Activated CD4-positive, alpha-beta memory T cell treated with anti-CD3 and anti-CD28 coated beads, Interleukin-2, amount 10 ng/mL, durations not matched to agents 7 days and 5 days (primary cell): Measurements from ENCODE around the gene STARD6. TPM values are rescaled to one million over a fixed set of nuclear protein-coding genes. Genes with fewer than 3 reads are reported as not detected.
"Not testable (repeated sequence)": the region's sequence is repeated elsewhere in the genome, so short reads cannot be mapped to it uniquely, and the experiment has no call there.

Experiments
- CTCF ChIA-PET: fragments of 350-600 bp; sonication (Branson Sonifier 250); formaldehyde crosslinking; loops from one replicate; lab custom pipeline; 2021; ENCODE audit warnings: antibody characterized with exemption, inconsistent platforms; lab: Charles Lee
- POLR2A ChIA-PET: fragments of 350-600 bp; sonication (Branson Sonifier 250); formaldehyde crosslinking; loops from one replicate; lab custom pipeline; 2021; ENCODE audit warnings: antibody characterized with exemption; lab: Charles Lee
- DNase-seq: peaks from one replicate; pipeline ENCODE4 v3.0.0-alpha.2; 2020
- H3K27ac Mint-ChIP-seq: one replicate; pipeline ENCODE4 v1.8.0; 2021; ENCODE audit warnings: mild to moderate bottlenecking, mixed read lengths
- H3K27me3 Mint-ChIP-seq: one replicate; pipeline ENCODE4 v1.8.0; 2021; ENCODE audit warnings: mixed read lengths
- H3K36me3 Mint-ChIP-seq: one replicate; pipeline ENCODE4 v1.8.0; 2021; ENCODE audit warnings: low read depth, mixed read lengths
- H3K4me1 Mint-ChIP-seq: one replicate; pipeline ENCODE4 v1.8.0; 2021; ENCODE audit warnings: mixed read lengths
- H3K4me3 Mint-ChIP-seq: one replicate; pipeline ENCODE4 v1.8.0; 2021; ENCODE audit warnings: mild to moderate bottlenecking, mixed read lengths
- H3K9me3 Mint-ChIP-seq: one replicate; pipeline ENCODE4 v1.8.0; 2021; ENCODE audit warnings: mixed read lengths
- total RNA-seq, 2 experiments: library from RNA; stranded (reverse); gene quantifications; one replicate each; pipeline ENCODE4 v1.2.3, GENCODE V29; 2021

STARD6 gene
- total RNA-seq, 2 experiments from 2014 or later: not detected

DNA sequence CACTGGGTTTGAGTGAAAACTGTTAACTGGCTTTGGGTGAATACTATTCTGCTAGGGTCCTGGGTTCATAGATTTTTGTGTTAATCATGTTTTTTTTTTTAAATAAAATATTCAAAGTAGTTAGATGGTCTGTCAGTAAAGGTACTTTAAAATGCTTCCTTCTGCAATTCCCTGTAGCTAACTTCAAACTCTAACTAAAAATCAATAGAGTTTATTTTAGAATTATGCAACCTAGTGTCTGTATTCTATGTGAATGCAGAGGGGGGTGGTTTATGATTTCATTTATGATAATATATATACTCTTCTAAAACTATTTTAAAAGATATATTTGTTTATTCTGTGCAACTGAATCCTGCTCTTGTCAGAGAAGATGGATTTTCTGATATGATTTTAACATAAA, 27.9 kb downstream of the STARD6 start:
- Mint-ChIP-seq H3K27ac (no peak overlapping the region), H3K4me1 (no peaks in the 10 kb centered on the region), H3K4me3 (no peak overlapping the region), H3K36me3 (no peaks in the 10 kb centered on the region), H3K27me3 (peaks cover 7% of the 10 kb centered on the region), H3K9me3 (no peaks in the 10 kb centered on the region)
- no peak for DNase-seq
- POLR2A ChIA-PET: no interaction called here
- CTCF ChIA-PET: interaction anchor here (0.9 to 1.1 kb wide), 2 partner anchors 15 to 107 kb away, joined by 3 to 5 read pairs; no protein-coding TSS in a partner anchor

DNA sequence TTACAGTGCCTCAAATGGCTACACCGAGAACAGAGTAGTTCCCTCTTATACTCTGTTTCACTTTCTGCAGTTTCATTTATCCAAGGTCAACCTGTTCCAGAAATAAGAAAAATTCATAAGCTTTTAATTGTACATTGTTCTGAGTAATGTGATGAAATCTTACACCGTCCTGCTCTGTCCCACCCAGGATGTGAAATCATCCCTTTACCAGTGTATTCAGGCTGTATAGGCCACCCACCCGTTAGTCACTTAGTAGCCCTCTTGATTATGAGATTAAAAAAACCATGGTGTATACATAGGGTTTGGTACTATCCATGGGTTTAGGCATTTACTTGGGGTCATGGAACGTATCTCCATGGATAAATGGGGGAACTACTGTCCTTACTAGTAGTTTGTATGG, 29.8 kb downstream of the STARD6 start:
- Mint-ChIP-seq H3K4me1 (no peaks in the 10 kb centered on the region), H3K27ac (no peak overlapping the region), H3K4me3 (no peak overlapping the region), H3K27me3 (peaks cover 7% of the 10 kb centered on the region), H3K9me3 (no peaks in the 10 kb centered on the region), H3K36me3 (no peaks in the 10 kb centered on the region)
- DNase-seq: no peak
- ChIA-PET POLR2A (no interaction called here), CTCF (no interaction called here)

DNA sequence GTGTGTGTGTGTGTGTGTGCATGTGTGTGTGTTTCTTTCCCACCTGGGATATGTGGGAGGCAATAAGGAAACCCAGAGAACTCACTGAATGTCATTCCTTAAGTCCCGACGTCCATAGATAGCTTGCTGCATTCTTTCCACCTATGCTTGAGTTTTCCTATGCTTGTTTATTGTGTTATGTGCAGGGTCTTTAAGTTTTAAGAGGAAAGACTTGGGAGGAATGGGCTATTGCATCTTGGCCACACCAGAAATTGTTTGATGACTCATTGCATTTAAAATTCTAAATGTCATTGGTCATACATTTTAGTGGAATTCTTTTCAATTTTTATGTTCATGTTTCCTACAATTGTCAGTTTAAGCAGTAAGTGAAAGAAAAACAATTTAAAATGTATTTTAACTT, 33.7 kb downstream of the STARD6 start:
- no peaks in the 10 kb centered on the region for H3K36me3 Mint-ChIP-seq
- no peaks in the 10 kb centered on the region for H3K9me3 Mint-ChIP-seq
- no peak overlapping the region for H3K4me3 Mint-ChIP-seq
- peaks cover 9% of the 10 kb centered on the region for H3K27me3 Mint-ChIP-seq
- ChIA-PET POLR2A (no interaction called here), CTCF (no interaction called here)
- no peaks in the 10 kb centered on the region for H3K4me1 Mint-ChIP-seq
- no peak for DNase-seq
- H3K27ac Mint-ChIP-seq: no peak overlapping the region

DNA sequence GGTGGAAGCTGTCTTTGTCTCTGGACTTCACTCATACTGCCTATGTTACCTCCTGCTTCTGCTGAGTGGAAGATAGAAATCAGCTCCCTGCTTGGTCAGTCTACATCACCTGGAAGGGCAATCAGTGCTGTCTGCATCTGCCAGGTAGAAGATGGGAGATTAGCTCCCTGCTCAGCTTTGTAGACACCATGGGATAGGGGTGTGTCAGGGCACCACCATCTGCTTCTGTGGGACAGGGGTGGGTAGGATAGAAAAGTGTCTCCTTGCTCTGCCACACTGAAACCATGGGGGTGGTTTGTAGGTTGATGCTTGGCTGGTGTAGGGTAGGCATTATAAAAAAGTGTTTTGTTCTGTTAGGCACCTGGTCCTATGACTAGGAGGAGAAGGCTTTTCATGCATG, 34.1 kb downstream of the STARD6 start:
- Mint-ChIP-seq H3K27me3 (peaks cover 10% of the 10 kb centered on the region), H3K9me3 (no peaks in the 10 kb centered on the region), H3K27ac (no peak overlapping the region), H3K36me3 (no peaks in the 10 kb centered on the region), H3K4me3 (no peak overlapping the region), H3K4me1 (no peaks in the 10 kb centered on the region)
- ChIA-PET POLR2A (no interaction called here), CTCF (no interaction called here)
- no peak for DNase-seq

DNA sequence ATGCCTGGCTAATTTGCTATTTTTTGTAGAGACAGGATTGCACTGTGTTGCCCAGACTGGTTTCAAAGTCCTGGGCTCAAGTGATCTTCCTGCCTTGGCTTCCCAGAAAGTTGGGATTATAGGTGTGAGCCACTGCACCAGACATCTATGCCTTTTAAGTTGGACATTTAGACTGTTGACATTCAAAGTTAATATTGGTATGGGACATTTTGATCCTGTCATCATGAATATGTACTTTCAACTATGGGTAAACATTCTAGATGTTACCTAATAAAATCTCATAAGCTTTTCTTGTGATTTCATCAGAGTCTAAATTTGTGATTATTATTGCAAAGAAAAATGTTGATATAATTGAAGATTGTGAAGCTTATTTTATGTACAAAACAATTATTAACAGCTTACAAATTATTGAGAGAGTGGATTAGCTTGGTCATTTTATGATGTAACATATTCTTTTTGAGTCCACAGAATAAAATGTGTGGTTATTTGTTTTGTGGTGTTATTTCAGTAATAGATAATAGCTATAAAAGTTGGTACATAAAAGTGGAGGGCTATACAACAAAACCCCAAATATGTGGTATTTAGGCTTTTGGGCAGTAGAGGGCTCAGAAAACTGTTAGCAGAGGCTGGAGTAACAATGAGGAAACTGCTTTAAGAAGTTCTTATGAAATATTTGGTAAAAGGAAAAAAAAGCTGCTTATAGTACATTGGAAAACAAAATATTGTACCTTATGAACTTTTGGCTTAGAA, 41.4 kb downstream of the STARD6 start:
- Mint-ChIP-seq H3K4me3 (no peak overlapping the region), H3K27ac (no peak overlapping the region), H3K4me1 (no peaks in the 10 kb centered on the region), H3K27me3 (peaks cover 28% of the 10 kb centered on the region), H3K36me3 (no peaks in the 10 kb centered on the region), H3K9me3 (no peaks in the 10 kb centered on the region)
- POLR2A ChIA-PET: interaction anchor here (0.6 to 0.9 kb wide), 2 partner anchors 41 to 46 kb away, joined by 3 to 4 read pairs; no protein-coding TSS in a partner anchor
- CTCF ChIA-PET: interaction anchor here (0.6 kb wide), 1 partner anchor 76 kb away, joined by 3 read pairs; no protein-coding TSS in a partner anchor
- no peak for DNase-seq

DNA sequence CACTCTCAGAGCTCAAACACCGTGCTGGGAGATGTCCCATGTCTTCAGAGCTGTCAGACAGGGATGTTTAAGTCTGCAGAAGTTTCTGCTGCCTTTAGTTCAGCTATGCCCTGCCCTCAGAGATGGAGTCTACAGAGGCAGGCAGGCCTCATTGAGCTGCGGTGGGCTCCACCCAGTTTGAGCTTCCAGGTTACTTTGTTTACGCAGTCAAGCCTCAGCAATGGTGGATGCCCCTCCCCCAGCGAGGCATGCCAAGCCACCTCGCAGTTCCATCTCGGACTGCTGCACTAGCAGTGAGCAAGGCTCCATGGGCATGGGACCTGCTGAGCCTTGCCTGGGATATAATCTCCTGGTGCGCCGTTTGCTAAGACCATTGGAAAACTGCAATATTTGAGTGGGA, 48.1 kb downstream of the STARD6 start:
- CTCF ChIA-PET, H3K9me3 Mint-ChIP-seq, DNase-seq, H3K4me3 Mint-ChIP-seq, H3K4me1 Mint-ChIP-seq, H3K36me3 Mint-ChIP-seq, H3K27ac Mint-ChIP-seq: not testable (repeated sequence)
- peaks cover 16% of the 10 kb centered on the region for H3K27me3 Mint-ChIP-seq
- POLR2A ChIA-PET: interaction anchor here (0.6 kb wide), 1 partner anchor 9 kb away, joined by 3 read pairs; no protein-coding TSS in a partner anchor

DNA sequence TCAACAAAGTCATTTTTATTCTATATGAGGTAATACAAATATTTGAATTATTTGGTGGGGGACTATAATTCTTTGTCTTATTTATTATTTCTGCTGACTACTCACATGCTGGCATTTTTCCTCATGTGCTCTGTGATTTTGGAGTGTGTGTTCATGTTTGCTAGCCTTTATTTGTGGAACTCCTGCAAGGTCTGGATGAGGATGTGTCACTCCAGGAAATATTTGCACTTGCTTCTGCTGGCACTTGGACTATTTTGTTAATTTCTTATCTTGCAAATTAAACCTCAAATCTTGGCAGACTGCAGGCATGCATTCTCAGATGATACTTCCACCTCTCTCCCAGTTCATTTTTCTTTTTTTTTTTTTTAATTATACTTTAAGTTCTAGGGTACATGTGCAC, 54.2 kb downstream of the STARD6 start:
- H3K4me3 Mint-ChIP-seq: no peak overlapping the region
- no peaks in the 10 kb centered on the region for H3K9me3 Mint-ChIP-seq

DNA sequence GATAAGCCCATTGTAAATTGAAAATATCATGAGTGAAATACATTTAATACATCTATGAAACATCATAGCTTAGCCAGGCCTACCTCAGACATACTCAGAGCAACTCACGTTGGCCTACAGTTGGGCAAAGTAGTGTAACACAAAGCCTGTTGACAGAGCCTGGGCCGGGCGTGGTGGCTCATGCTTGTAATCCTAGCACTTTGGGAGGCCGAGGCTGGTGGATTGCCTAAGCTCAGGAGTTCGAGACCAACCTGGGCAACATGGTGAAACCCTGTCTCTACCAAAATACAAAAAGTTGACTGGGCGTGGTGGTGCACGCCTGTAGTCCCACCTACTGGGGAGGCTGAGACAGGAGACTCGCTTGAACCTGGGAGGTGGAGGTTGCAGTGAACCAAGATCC, 58.7 kb downstream of the STARD6 start:
- H3K9me3 Mint-ChIP-seq, DNase-seq, H3K4me3 Mint-ChIP-seq, POLR2A ChIA-PET, H3K4me1 Mint-ChIP-seq, CTCF ChIA-PET, H3K27ac Mint-ChIP-seq, H3K27me3 Mint-ChIP-seq: not testable (repeated sequence)
- peaks cover 11% of the 10 kb centered on the region for H3K36me3 Mint-ChIP-seq

More for the DNA sequence above, 54.2 kb downstream of the STARD6 start:
- DNase-seq: no peak
- ChIA-PET POLR2A (no interaction called here), CTCF (no interaction called here)
- no peak overlapping the region for H3K27ac Mint-ChIP-seq
- peaks cover 2% of the 10 kb centered on the region for H3K27me3 Mint-ChIP-seq
- peaks cover 3% of the 10 kb centered on the region for H3K36me3 Mint-ChIP-seq
- H3K4me1 Mint-ChIP-seq: peaks cover 7% of the 10 kb centered on the region

DNA sequence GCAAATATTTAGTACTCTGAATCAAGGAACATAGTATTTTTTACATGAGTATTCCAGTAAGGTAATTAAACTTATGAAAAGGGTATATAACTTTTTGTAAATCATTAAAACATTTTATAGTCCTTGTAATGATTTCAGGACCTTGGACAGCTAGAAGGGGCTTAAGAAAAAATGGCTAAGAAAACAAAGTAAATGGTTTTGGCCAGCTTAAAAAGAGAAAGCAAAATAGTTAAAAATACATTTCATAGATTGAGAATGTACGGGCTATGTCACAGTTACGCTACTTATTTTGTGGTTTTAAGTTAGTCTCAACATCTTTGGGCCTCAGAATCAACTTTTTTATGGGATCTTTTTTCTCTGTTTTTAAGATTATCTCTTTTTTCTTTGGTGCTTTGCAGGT, 61.6 kb downstream of the STARD6 start:
- H3K9me3 Mint-ChIP-seq: peaks cover 1% of the 10 kb centered on the region
- H3K27me3 Mint-ChIP-seq: no peaks in the 10 kb centered on the region
- ChIA-PET POLR2A (no interaction called here), CTCF (no interaction called here)
- peaks cover 2% of the 10 kb centered on the region for H3K4me1 Mint-ChIP-seq
- no peak overlapping the region for H3K27ac Mint-ChIP-seq
- H3K36me3 Mint-ChIP-seq: peaks cover 22% of the 10 kb centered on the region
- no peak overlapping the region for H3K4me3 Mint-ChIP-seq
- no peak for DNase-seq

DNA sequence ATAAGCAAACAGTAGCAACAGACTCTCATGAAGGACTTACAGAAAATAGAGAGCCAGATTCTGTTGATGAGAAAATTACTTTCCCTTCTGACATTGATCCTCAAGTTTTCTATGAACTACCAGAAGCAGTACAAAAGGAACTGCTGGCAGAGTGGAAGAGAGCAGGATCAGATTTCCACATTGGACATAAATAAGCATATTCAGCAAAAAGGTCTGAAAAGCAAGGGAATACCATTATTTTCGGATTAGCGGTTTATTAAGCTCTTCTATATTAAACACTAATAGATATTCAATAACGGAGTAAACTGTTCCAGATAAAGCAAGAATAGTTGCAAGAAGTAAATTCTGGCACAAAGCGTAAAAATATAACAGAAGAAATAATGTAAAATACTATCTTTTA, 63.4 kb downstream of the STARD6 start:
- Mint-ChIP-seq H3K27ac (no peak overlapping the region), H3K9me3 (peaks cover 7% of the 10 kb centered on the region)

DNA sequence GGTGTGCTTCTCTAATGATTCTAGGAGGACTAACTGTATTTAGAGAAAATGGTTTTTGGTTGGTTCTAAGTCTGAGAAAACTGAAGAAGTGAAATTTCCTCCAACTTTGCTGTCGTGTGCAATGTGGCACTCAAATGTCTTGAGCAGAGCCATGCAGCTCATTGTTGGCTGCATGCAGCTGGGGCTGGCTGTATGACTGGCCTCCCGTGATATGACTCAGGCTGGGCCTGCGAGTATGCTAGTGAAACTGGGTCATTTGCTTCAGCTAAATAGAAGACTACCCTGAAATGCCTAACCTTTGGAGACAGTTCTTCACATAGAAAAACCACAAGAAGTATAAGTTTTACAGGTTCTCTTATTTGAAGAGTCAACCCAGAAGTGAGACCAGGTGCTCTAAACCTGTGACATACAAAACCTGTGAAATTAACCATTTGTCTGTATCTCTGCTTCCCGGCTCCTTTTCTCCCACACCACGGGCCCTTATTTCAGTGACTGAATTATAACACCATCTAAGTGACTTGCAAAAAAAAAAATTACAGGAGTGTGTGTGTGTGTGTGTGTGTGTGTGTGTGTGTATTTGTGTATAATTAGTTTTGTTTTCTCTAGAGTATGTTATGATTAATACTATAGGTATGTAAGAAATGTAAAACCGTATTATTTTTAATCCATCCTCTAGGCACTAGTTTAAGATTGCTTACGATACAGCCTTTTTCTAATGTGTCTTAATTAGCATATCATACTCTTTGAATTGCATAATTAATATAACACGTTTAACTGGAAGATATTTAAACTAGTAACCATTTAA, 72.5 kb downstream of the STARD6 start:
- Mint-ChIP-seq H3K4me3 (no peak overlapping the region), H3K36me3 (peaks cover 48% of the 10 kb centered on the region), H3K4me1 (peaks cover 24% of the 10 kb centered on the region), H3K27me3 (no peaks in the 10 kb centered on the region), H3K9me3 (peaks cover 5% of the 10 kb centered on the region), H3K27ac (peak overlapping the region; percentile 80)
- ChIA-PET CTCF (interaction anchor here (1.0 to 3.3 kb wide), 3 partner anchors 15 to 73 kb away, joined by 3 to 24 read pairs (median 5); partner anchors contain the start of genes C18orf54, POLI and STARD6), POLR2A (interaction anchor here (0.6 to 3.8 kb wide), 6 partner anchors 15 to 72 kb away, joined by 3 to 28 read pairs (median 6); partner anchors contain the start of genes C18orf54, MBD2, POLI and STARD6)
- DNase-seq: peak; percentile 79

More for the DNA sequence above, 63.4 kb downstream of the STARD6 start:
- no peak for DNase-seq
- H3K4me1 Mint-ChIP-seq: peaks cover 2% of the 10 kb centered on the region
- H3K36me3 Mint-ChIP-seq: peaks cover 33% of the 10 kb centered on the region
- ChIA-PET CTCF (no interaction called here), POLR2A (no interaction called here)
- H3K27me3 Mint-ChIP-seq: no peaks in the 10 kb centered on the region
- H3K4me3 Mint-ChIP-seq: no peak overlapping the region

DNA sequence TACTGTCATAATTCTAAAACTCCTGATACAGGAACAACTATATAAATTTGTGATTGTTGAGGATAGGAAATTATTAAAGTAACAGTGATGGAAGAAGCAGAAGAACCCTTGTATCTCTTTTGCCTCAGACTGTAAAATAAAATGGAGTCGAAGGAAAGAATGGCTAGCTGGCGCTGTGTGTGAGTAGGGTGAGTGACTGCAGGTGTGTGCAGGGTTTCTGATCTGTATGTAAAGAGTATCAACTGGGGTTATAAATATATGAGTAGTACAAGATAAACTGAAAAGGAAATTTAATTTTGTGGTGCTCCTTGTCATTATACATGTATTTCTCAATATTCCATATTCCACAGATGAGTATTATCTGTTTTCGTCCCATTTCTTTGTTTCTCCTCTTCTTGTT, 73.1 kb downstream of the STARD6 start:
- Mint-ChIP-seq H3K4me1 (peaks cover 28% of the 10 kb centered on the region), H3K27me3 (no peaks in the 10 kb centered on the region), H3K9me3 (peaks cover 3% of the 10 kb centered on the region), H3K36me3 (peaks cover 48% of the 10 kb centered on the region), H3K27ac (peak overlapping the region; percentile 80), H3K4me3 (no peak overlapping the region)
- DNase-seq: no peak
- ChIA-PET POLR2A (interaction anchor here (0.6 to 3.8 kb wide), 6 partner anchors 15 to 73 kb away, joined by 3 to 28 read pairs (median 6); partner anchors contain the start of genes C18orf54, MBD2, POLI and STARD6), CTCF (interaction anchor here (1.0 to 3.3 kb wide), 3 partner anchors 14 to 73 kb away, joined by 3 to 24 read pairs (median 5); partner anchors contain the start of genes C18orf54, POLI and STARD6)

DNA sequence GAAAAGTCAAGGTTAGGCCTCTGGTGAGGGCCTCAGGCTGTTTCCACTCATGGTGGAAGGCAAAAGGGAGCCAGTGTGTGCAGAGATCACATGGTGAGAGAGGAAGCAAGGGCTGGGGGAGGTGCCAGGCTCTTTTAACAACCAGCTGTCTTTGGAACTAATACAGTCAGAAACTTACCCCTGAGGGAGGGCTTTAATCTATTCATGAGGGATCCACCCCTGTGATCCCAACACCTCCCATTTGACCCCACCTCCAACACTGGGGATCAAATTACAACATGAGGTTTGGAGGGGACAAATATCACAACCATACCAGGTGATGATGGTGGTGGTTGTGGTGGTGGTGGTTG, 77.5 kb downstream of the STARD6 start:
- ChIA-PET CTCF (interaction anchor here (2.5 kb wide), 1 partner anchor 10 kb away, joined by 7 read pairs; the partner anchor contains the start of gene POLI), POLR2A (no interaction called here)
- Mint-ChIP-seq H3K27me3 (no peaks in the 10 kb centered on the region), H3K4me3 (no peak overlapping the region), H3K9me3 (no peaks in the 10 kb centered on the region), H3K27ac (no peak overlapping the region), H3K4me1 (peaks cover 24% of the 10 kb centered on the region), H3K36me3 (peaks cover 50% of the 10 kb centered on the region)
- no peak for DNase-seq
